NCI-H2029 treated with DMSO at 0.1 percent for 48 hours (cell line): ENCODE data around the gene FAM118A.
A peak's percentile ranks its signal among the peaks of the same experiment; 100 is the strongest.
"Not testable (repeated sequence)": the region's sequence is repeated elsewhere in the genome, so short reads cannot be mapped to it uniquely, and the experiment has no call there.

Experiments
- DNase-seq: peaks from one replicate; lab custom pipeline; 2025; lab: John Stamatoyannopoulos, UW

Gene FAM118A

GRCh38 chr22:45284705-45285262, 24.9 kb upstream of the FAM118A start, which contains the start of gene UPK3A:
UPK3A (plus strand) TSS chr22:45284949; CDS start chr22:45285014, 65 bp downstream.
- DNase-seq = peak; percentile 18

GRCh38 chr22:45285263-45286058, 24.3 kb upstream of the FAM118A start:
- DNase-seq = no peak

GRCh38 chr22:45286854-45287551, 22.7 kb upstream of the FAM118A start:
- DNase-seq = no peak

GRCh38 chr22:45290410-45290936, 19.3 kb upstream of the FAM118A start:
- no peak for DNase-seq

GRCh38 chr22:45291061-45291930, 18.4 kb upstream of the FAM118A start:
- no peak for DNase-seq

GRCh38 chr22:45291931-45292290, 17.8 kb upstream of the FAM118A start:
- no peak for DNase-seq

DNA sequence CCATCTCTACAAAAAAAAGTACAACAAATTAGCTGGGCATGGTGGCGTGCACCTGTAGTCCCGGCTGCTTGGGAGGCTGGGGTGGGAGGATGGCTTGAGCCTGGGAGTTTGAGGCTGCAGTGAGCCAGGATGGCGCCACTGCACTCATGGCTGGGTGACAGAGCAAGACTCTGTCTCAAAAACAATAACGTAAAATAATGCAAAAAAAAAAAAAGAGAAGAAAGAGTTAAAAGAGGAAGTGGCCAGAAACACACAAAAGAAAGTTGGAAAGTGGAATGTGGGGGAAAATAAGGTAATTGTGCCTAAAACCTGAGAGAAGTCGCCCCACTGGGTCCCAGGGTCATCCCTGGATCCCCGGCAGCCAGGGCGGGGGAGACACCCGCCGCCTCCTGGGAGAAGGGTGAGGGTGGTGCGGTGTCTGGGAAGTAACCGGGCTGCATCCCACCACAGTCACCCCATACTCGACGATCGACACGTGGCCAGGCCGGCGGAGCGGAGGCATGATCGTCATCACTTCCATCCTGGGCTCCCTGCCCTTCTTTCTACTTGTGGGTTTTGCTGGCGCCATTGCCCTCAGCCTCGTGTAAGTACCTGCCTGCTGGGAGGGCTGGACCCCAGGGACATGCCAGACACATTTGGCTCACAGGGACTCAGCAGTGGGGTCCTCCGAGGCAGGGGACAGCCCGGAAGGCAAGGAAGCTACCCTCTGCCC, 16.8 kb upstream of the FAM118A start:
- DNase-seq = no peak

DNA sequence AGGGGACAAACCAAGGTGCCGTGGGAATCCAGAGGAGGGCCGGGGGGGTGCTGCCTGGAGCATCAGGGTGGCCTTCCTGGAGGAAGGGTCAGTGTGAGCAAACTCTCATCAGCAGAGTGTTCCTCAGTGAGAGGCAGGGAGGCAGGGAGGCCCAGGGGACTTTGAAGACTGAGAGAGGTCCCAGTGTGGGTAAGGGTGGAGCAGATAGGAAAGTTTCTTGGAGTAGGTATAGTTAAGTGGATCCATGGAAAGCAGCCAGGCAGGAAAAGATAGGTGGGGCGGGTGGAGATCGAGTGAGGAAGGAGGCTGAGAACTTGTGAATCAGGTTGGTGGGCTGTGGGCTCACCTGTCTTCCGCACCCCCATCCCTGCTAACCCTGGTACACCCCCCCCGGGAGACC, 15.7 kb upstream of the FAM118A start:
- no peak for DNase-seq

GRCh38 chr22:45295004-45295403, 14.7 kb upstream of the FAM118A start:
- not testable (repeated sequence) for DNase-seq

- no peak for DNase-seq
These were observed 14.2 kb upstream of the FAM118A start for GRCh38 chr22:45295492-45295891.

- no peak for DNase-seq
These were observed 13.0 kb upstream of the FAM118A start for GRCh38 chr22:45296628-45297297.

- no peak for DNase-seq
These were observed 10.7 kb upstream of the FAM118A start for GRCh38 chr22:45298934-45299505.

- no peak for DNase-seq
These were observed 7.0 kb upstream of the FAM118A start for GRCh38 chr22:45302751-45303150.

GRCh38 chr22:45303181-45303580, 6.6 kb upstream of the FAM118A start:
- no peak for DNase-seq

GRCh38 chr22:45304971-45305370, 4.8 kb upstream of the FAM118A start:
- no peak for DNase-seq

GRCh38 chr22:45305456-45306075, 4.2 kb upstream of the FAM118A start:
- DNase-seq = no peak

- DNase-seq = no peak
These were observed 3.6 kb upstream of the FAM118A start for GRCh38 chr22:45306139-45306538.

GRCh38 chr22:45308391-45308956, 1.3 kb upstream of the FAM118A start:
- no peak for DNase-seq

DNA sequence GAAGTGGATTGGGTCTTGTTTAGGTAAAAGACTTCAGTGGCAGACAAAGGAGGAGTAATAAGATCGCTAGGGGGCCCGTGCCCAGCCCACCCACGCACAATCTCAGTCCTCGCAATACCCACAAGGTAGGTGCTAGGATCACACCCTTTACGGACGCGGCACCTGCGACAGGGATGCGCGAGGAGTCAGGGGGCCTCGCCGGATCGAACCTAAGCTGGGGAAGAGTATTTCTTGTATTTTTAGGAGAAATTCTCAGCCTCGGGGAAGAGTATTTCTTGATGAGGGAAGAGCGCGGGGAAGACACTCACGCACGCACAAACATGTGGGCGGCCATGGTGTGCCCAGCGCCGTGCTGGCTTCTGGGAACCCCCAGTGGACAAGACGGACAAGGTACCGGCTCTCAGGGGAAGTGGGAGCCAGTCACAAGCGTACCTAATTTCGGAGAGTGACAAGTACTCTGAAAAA, 745 bp upstream of the FAM118A start:
- DNase-seq = no peak
